ENCODE results near the gene C4orf51.

GRCh38 chr4:145775406-145775805 is 95.5 kb downstream of the C4orf51 start:
- peak; percentile 16; the same call in 1 of the 2 replicates for TF ChIP-seq CTCF (conservative IDR thresholded peaks at IDR 0.05; ENCODE audit: low read length)
- TF ChIP-seq EZH2phosphoT487 (IDR thresholded peaks at IDR 0.05; ENCODE audit: borderline replicate concordance): no peak
